ENCODE measurements around the gene TMC7. TPM values are rescaled to one million over a fixed set of nuclear protein-coding genes. Genes with fewer than 3 reads are reported as not detected.

The TMC7 gene
- total and polyA plus RNA-seq, 2 donors (not counting 1 experiment from before 2014, with no cell fraction given): 0.18 to 1.5 TPM

GRCh38 chr16:19067349-19068236 is 83.9 kb downstream of the TMC7 start, which contains the start of gene COQ7:
Gene COQ7, plus strand, starts transcription at chr16:19067614. Its CDS starts 51 bp downstream, at chr16:19067665.
- peak; percentile 100 for DNase-seq (ENCODE audit: low read depth in 2 of 2)
- Histone ChIP-seq H3K27ac (ENCODE audit: insufficient read depth, low read length) (peak within 1 kb of the TSS; percentile 100), H3K9me3 (ENCODE audit: control insufficient read depth, insufficient read depth, low read depth, low read length) (no peaks in the 10 kb centered on the region), H2AFZ (ENCODE audit: low read length) (peak within 1 kb of the TSS; percentile 50), H3K4me2 (ENCODE audit: extremely low read depth, insufficient read depth, low read length) (peak within 1 kb of the TSS; percentile 76), H3K36me3 (ENCODE audit: control insufficient read depth, insufficient read depth, low read length) (peaks cover 2% of the 10 kb centered on the region), H3K9ac (ENCODE audit: insufficient read depth, low read length) (peak within 1 kb of the TSS; percentile 99), H4K20me1 (ENCODE audit: control insufficient read depth, extremely low read depth, insufficient read depth, low read length) (no peaks in the 10 kb centered on the region), H3K4me3 (replicated peaks in 1 of 4; ENCODE audit: control extremely low read depth in 1 of 4, insufficient read depth in 1 of 4, low read depth in 3 of 4, low read length in 4 of 4) (peak within 1 kb of the TSS; percentile 59 to 92 (median 88)), H3K27me3 (ENCODE audit: control insufficient read depth, insufficient read depth, low read length) (no peaks in the 10 kb centered on the region), H3K79me2 (ENCODE audit: control insufficient read depth, insufficient read depth, low read length) (no peaks in the 10 kb centered on the region), H3K4me1 (ENCODE audit: control insufficient read depth, extremely low read depth, insufficient read depth, low read length) (no peaks in the 10 kb centered on the region)
- no peak for TF ChIP-seq EZH2 (IDR thresholded peaks at IDR 0.05; ENCODE audit: low read length, missing control alignments)
- TF ChIP-seq, protein P1, sequence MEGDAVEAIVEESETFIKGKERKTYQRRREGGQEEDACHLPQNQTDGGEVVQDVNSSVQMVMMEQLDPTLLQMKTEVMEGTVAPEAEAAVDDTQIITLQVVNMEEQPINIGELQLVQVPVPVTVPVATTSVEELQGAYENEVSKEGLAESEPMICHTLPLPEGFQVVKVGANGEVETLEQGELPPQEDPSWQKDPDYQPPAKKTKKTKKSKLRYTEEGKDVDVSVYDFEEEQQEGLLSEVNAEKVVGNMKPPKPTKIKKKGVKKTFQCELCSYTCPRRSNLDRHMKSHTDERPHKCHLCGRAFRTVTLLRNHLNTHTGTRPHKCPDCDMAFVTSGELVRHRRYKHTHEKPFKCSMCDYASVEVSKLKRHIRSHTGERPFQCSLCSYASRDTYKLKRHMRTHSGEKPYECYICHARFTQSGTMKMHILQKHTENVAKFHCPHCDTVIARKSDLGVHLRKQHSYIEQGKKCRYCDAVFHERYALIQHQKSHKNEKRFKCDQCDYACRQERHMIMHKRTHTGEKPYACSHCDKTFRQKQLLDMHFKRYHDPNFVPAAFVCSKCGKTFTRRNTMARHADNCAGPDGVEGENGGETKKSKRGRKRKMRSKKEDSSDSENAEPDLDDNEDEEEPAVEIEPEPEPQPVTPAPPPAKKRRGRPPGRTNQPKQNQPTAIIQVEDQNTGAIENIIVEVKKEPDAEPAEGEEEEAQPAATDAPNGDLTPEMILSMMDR (conservative IDR thresholded peaks at IDR 0.05 in 1 of 2, IDR thresholded peaks at IDR 0.05 in 1 of 2; ENCODE audit: low read depth in 1 of 2, low read length in 2 of 2): no peak

DNA sequence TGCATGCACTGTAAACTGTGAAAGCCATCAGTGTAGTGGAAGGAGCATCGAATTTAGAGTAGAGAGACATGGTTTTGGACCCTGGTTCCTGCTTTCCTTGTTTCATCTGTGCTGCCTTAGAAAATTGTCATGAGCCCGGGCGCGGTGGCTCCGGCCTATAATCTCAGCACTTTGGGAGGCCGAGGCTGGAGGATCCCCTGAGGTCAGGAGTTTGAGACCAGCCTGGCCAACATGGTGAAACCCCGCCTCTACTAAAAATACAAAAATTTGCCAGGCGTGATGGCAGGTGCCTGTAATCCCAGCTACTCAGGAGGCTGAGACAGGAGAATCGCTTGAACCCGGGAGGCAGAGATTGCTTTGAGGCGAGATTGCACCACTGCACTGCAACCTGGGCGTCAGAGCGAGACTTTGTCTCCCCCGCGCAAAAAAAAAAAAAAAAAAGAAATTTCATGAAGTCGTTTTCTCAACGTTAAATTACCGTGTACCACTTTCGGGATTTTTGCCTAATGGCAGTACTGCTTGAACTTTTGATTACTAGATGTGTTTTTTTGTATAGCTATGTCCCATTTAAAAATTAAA is 84.6 kb downstream of the TMC7 start:
- peak overlapping the region; percentile 99 for H3K9ac ChIP-seq (ENCODE audit: insufficient read depth, low read length)
- no peaks in the 10 kb centered on the region for H3K4me1 ChIP-seq (ENCODE audit: control insufficient read depth, extremely low read depth, insufficient read depth, low read length)
- no peaks in the 10 kb centered on the region for H3K9me3 ChIP-seq (ENCODE audit: control insufficient read depth, insufficient read depth, low read depth, low read length)
- peaks cover 3% of the 10 kb centered on the region for H3K36me3 ChIP-seq (ENCODE audit: control insufficient read depth, insufficient read depth, low read length)
- no peak for TF ChIP-seq EZH2 (IDR thresholded peaks at IDR 0.05; ENCODE audit: low read length, missing control alignments)
- TF ChIP-seq, protein P1 (conservative IDR thresholded peaks at IDR 0.05 in 1 of 2, IDR thresholded peaks at IDR 0.05 in 1 of 2; ENCODE audit: low read depth in 1 of 2, low read length in 2 of 2): no peak
- no peaks in the 10 kb centered on the region for H4K20me1 ChIP-seq (ENCODE audit: control insufficient read depth, extremely low read depth, insufficient read depth, low read length)
- H3K4me2 ChIP-seq (ENCODE audit: extremely low read depth, insufficient read depth, low read length): peak overlapping the region; percentile 76
- no peaks in the 10 kb centered on the region for H3K27me3 ChIP-seq (ENCODE audit: control insufficient read depth, insufficient read depth, low read length)
- H3K4me3 ChIP-seq (replicated peaks in 1 of 4; ENCODE audit: control extremely low read depth in 1 of 4, insufficient read depth in 1 of 4, low read depth in 3 of 4, low read length in 4 of 4): peak overlapping the region; percentile 59 to 92 (median 88)
- peak overlapping the region; percentile 100 for H3K27ac ChIP-seq (ENCODE audit: insufficient read depth, low read length)
- H3K79me2 ChIP-seq (ENCODE audit: control insufficient read depth, insufficient read depth, low read length): no peaks in the 10 kb centered on the region
- peak overlapping the region; percentile 50 for H2AFZ ChIP-seq (ENCODE audit: low read length)
- no peak for DNase-seq (ENCODE audit: low read depth in 2 of 2)
